Measurements from ENCODE around the gene PRR36.

PRR36 gene

GRCh38 chr19:7851623-7852500 lies 22.3 kb downstream of the PRR36 start:
- H3K4me2 ChIP-seq (ENCODE audit: insufficient read depth, low read length, poor library complexity, severe bottlenecking), result no peak overlapping the region
- H3K9me3 ChIP-seq (replicated peaks in 1 of 2; ENCODE audit: control insufficient read depth in 2 of 2, insufficient read depth in 1 of 2, low read depth in 1 of 2, low read length in 2 of 2), result no peaks in the 10 kb centered on the region
- H3K27me3 ChIP-seq (ENCODE audit: control insufficient read depth in 3 of 3, insufficient read depth in 3 of 3, low read depth in 1 of 3, low read length in 3 of 3), result peaks cover 0 to 10% (median 0%) of the 10 kb centered on the region in 3 experiments
- H3K79me1 ChIP-seq (ENCODE audit: low read depth, low read length), result no peaks in the 10 kb centered on the region
- peak overlapping the region; percentile 31 for H3K23ac ChIP-seq (ENCODE audit: low read depth, low read length, poor library complexity)
- H3K4ac ChIP-seq (ENCODE audit: low read length), result no peak overlapping the region
- H2BK15ac ChIP-seq (ENCODE audit: low read length), result peak overlapping the region; percentile 67
- no peak overlapping the region for H3K4me3 ChIP-seq (ENCODE audit: low read length in 2 of 2)
- H3K27ac ChIP-seq (replicated peaks; ENCODE audit: low read length), result no peak overlapping the region
- H4K8ac ChIP-seq (ENCODE audit: low read depth, low read length), result no peak overlapping the region
- H3K36me3 ChIP-seq (replicated peaks in 1 of 2; ENCODE audit: control insufficient read depth in 2 of 2, insufficient read depth in 2 of 2, low read length in 2 of 2), result no peaks in the 10 kb centered on the region
- H3K4me1 ChIP-seq (ENCODE audit: control insufficient read depth in 2 of 2, insufficient read depth in 1 of 2, low read depth in 1 of 2, low read length in 2 of 2), result peaks cover 3 to 15% of the 10 kb centered on the region in 2 donors
- peak overlapping the region; percentile 21 for H3K9ac ChIP-seq (ENCODE audit: low read depth, low read length, poor library complexity)
- peak overlapping the region; percentile 29 for H2AFZ ChIP-seq (ENCODE audit: low read length)
- DNase-seq (ENCODE audit: low spot score), result no peak
- WGBS, 2 donors (ENCODE audit: extremely low coverage in 2 of 2, insufficient read length in 2 of 2, insufficient replicate concordance in 1 of 2), result no CpG with 5 or more reads among the region's 26 CpGs
- H3K18ac ChIP-seq (ENCODE audit: low read length), result peak overlapping the region; percentile 28
- H3K14ac ChIP-seq (ENCODE audit: low read length), result peak overlapping the region; percentile 21
- no peak overlapping the region for H4K91ac ChIP-seq (ENCODE audit: low read depth, low read length, poor library complexity)
- peak overlapping the region; percentile 75 for H2AK5ac ChIP-seq (ENCODE audit: low read depth, low read length)
- H2BK12ac ChIP-seq (ENCODE audit: low read length), result peak overlapping the region; percentile 73
- H2BK5ac ChIP-seq (ENCODE audit: low read length), result no peak overlapping the region
- no peak overlapping the region for H2BK120ac ChIP-seq (ENCODE audit: low read depth, low read length)

- no peak overlapping the region for H3K14ac ChIP-seq (ENCODE audit: low read length)
- peak overlapping the region; percentile 31 for H3K23ac ChIP-seq (ENCODE audit: low read depth, low read length, poor library complexity)
- no CpG with 5 or more reads among the region's 19 CpGs for WGBS, 2 donors (ENCODE audit: extremely low coverage in 2 of 2, insufficient read length in 2 of 2, insufficient replicate concordance in 1 of 2)
- H3K4ac ChIP-seq (ENCODE audit: low read length), result no peak overlapping the region
- H3K4me2 ChIP-seq (ENCODE audit: insufficient read depth, low read length, poor library complexity, severe bottlenecking), result no peak overlapping the region
- H2BK15ac ChIP-seq (ENCODE audit: low read length), result peak overlapping the region; percentile 67
- no peak for DNase-seq (ENCODE audit: low spot score)
- H3K27ac ChIP-seq (replicated peaks; ENCODE audit: low read length), result no peak overlapping the region
- no peak overlapping the region for H3K9ac ChIP-seq (ENCODE audit: low read depth, low read length, poor library complexity)
- H2AFZ ChIP-seq (ENCODE audit: low read length), result no peak overlapping the region
- H2AK5ac ChIP-seq (ENCODE audit: low read depth, low read length), result peak overlapping the region; percentile 74
- peak overlapping the region; percentile 13 for H2BK5ac ChIP-seq (ENCODE audit: low read length)
- H3K18ac ChIP-seq (ENCODE audit: low read length), result no peak overlapping the region
- no peaks in the 10 kb centered on the region for H3K79me1 ChIP-seq (ENCODE audit: low read depth, low read length)
- no peak overlapping the region for H2BK12ac ChIP-seq (ENCODE audit: low read length)
- no peak overlapping the region for H4K91ac ChIP-seq (ENCODE audit: low read depth, low read length, poor library complexity)
- no peak overlapping the region for H2BK120ac ChIP-seq (ENCODE audit: low read depth, low read length)
- no peaks in the 10 kb centered on the region for H3K9me3 ChIP-seq (replicated peaks in 1 of 2; ENCODE audit: control insufficient read depth in 2 of 2, insufficient read depth in 1 of 2, low read depth in 1 of 2, low read length in 2 of 2)
- H3K27me3 ChIP-seq (ENCODE audit: control insufficient read depth in 3 of 3, insufficient read depth in 3 of 3, low read depth in 1 of 3, low read length in 3 of 3), result peaks cover 0 to 10% (median 0%) of the 10 kb centered on the region in 3 experiments
- no peak overlapping the region for H3K4me3 ChIP-seq (ENCODE audit: low read length in 2 of 2)
- no peak overlapping the region for H4K8ac ChIP-seq (ENCODE audit: low read depth, low read length)
- H3K36me3 ChIP-seq (replicated peaks in 1 of 2; ENCODE audit: control insufficient read depth in 2 of 2, insufficient read depth in 2 of 2, low read length in 2 of 2), result no peaks in the 10 kb centered on the region
- peaks cover 3 to 15% of the 10 kb centered on the region in 2 donors for H3K4me1 ChIP-seq (ENCODE audit: control insufficient read depth in 2 of 2, insufficient read depth in 1 of 2, low read depth in 1 of 2, low read length in 2 of 2)
Measured at GRCh38 chr19:7850945-7851622, 23.1 kb downstream of the PRR36 start.

GRCh38 chr19:7850000-7850813 lies 24.0 kb downstream of the PRR36 start:
- H4K8ac ChIP-seq (ENCODE audit: low read depth, low read length), result no peak overlapping the region
- no peak overlapping the region for H3K4me2 ChIP-seq (ENCODE audit: insufficient read depth, low read length, poor library complexity, severe bottlenecking)
- peak overlapping the region; percentile 74 for H2AK5ac ChIP-seq (ENCODE audit: low read depth, low read length)
- no peak overlapping the region for H3K4ac ChIP-seq (ENCODE audit: low read length)
- no peaks in the 10 kb centered on the region for H3K36me3 ChIP-seq (replicated peaks in 1 of 2; ENCODE audit: control insufficient read depth in 2 of 2, insufficient read depth in 2 of 2, low read length in 2 of 2)
- H4K91ac ChIP-seq (ENCODE audit: low read depth, low read length, poor library complexity), result no peak overlapping the region
- H3K14ac ChIP-seq (ENCODE audit: low read length), result no peak overlapping the region
- peak overlapping the region; percentile 21 for H3K9ac ChIP-seq (ENCODE audit: low read depth, low read length, poor library complexity)
- no peak overlapping the region for H3K4me3 ChIP-seq (ENCODE audit: low read length in 2 of 2)
- no CpG with 5 or more reads among the region's 25 CpGs for WGBS, 2 donors (ENCODE audit: extremely low coverage in 2 of 2, insufficient read length in 2 of 2, insufficient replicate concordance in 1 of 2)
- no peaks in the 10 kb centered on the region for H3K79me1 ChIP-seq (ENCODE audit: low read depth, low read length)
- no peak overlapping the region for H2BK5ac ChIP-seq (ENCODE audit: low read length)
- no peak overlapping the region for H2BK12ac ChIP-seq (ENCODE audit: low read length)
- no peak overlapping the region for H2AFZ ChIP-seq (ENCODE audit: low read length)
- H3K18ac ChIP-seq (ENCODE audit: low read length), result no peak overlapping the region
- DNase-seq (ENCODE audit: low spot score), result no peak
- no peak overlapping the region for H3K27ac ChIP-seq (replicated peaks; ENCODE audit: low read length)
- peaks cover 0 to 10% (median 0%) of the 10 kb centered on the region in 3 experiments for H3K27me3 ChIP-seq (ENCODE audit: control insufficient read depth in 3 of 3, insufficient read depth in 3 of 3, low read depth in 1 of 3, low read length in 3 of 3)
- H3K9me3 ChIP-seq (replicated peaks in 1 of 2; ENCODE audit: control insufficient read depth in 2 of 2, insufficient read depth in 1 of 2, low read depth in 1 of 2, low read length in 2 of 2), result no peaks in the 10 kb centered on the region
- no peak overlapping the region for H2BK15ac ChIP-seq (ENCODE audit: low read length)
- H3K4me1 ChIP-seq (ENCODE audit: control insufficient read depth in 2 of 2, insufficient read depth in 1 of 2, low read depth in 1 of 2, low read length in 2 of 2), result peaks cover 3 to 15% of the 10 kb centered on the region in 2 donors
- H2BK120ac ChIP-seq (ENCODE audit: low read depth, low read length), result no peak overlapping the region
- H3K23ac ChIP-seq (ENCODE audit: low read depth, low read length, poor library complexity), result peak overlapping the region; percentile 65
